GM12874 (cell line): ENCODE data around the gene CFAP141.

Experiments used
- TF ChIP-seq, protein P1 (sequence below): IDR thresholded peaks from 2 replicates; pipeline ENCODE4 v1.5.1; 2011; ENCODE audit warnings: low read depth, mild to moderate bottlenecking, control low read depth, low read length, moderate library complexity; ENCODE audit not compliant: insufficient read depth

Gene CFAP141

DNA sequence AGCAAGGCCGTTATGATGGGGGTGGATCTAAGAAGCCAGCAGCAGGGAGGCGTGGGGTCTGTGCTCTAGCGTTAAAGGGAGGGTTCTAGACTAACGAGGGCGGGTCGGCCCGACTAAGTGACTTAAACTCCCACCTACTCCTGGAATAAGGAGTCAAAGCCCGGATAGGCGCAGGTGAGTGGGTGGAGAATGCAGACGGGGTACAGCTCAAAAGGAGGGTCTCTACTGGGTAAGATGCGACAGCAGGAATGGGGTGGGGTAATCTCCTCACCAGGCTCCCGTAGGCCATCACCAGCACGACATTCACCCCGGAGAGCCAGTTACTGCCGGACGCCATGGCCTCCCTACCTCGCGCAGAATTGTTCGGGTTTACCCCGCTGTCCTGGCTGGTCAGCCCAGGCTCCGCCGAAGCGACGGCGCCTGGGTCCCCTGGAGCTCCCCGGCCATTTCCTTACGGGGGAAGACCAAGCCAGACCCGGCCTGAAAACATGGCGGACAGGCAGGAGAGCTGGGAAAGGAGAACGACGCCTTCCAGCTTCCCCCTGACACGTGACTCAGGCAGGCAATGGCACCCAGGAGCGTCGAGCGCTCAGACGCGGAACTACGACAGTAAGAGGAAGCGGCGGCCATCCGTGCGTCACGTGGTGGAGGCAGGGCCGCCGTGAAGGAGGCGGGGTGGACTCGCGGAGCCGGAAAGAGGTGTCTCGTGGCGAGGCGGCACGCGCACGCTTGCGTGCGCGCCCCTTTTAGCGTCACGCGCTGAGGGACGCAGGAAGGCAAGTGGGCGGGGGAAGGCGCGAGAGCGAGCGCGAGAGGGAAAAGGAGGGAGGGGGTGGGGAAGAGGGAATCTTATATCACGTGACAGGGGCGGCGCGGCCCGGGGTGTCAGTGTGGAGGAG is 14.2 kb upstream of the CFAP141 start, which contains the start of gene UBAP2L:
TSS of gene UBAP2L (plus strand) at position 885 of the 899 bp plus-strand sequence. CDS start 4,169 bp downstream, outside the sequence.
- TF ChIP-seq, protein P1, sequence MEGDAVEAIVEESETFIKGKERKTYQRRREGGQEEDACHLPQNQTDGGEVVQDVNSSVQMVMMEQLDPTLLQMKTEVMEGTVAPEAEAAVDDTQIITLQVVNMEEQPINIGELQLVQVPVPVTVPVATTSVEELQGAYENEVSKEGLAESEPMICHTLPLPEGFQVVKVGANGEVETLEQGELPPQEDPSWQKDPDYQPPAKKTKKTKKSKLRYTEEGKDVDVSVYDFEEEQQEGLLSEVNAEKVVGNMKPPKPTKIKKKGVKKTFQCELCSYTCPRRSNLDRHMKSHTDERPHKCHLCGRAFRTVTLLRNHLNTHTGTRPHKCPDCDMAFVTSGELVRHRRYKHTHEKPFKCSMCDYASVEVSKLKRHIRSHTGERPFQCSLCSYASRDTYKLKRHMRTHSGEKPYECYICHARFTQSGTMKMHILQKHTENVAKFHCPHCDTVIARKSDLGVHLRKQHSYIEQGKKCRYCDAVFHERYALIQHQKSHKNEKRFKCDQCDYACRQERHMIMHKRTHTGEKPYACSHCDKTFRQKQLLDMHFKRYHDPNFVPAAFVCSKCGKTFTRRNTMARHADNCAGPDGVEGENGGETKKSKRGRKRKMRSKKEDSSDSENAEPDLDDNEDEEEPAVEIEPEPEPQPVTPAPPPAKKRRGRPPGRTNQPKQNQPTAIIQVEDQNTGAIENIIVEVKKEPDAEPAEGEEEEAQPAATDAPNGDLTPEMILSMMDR: no peak

GRCh38 chr1:154219541-154219940 is 13.4 kb upstream of the CFAP141 start:
- TF ChIP-seq, protein P1: no peak

GRCh38 chr1:154218545-154218944 is 12.4 kb upstream of the CFAP141 start:
- TF ChIP-seq, protein P1: no peak

DNA sequence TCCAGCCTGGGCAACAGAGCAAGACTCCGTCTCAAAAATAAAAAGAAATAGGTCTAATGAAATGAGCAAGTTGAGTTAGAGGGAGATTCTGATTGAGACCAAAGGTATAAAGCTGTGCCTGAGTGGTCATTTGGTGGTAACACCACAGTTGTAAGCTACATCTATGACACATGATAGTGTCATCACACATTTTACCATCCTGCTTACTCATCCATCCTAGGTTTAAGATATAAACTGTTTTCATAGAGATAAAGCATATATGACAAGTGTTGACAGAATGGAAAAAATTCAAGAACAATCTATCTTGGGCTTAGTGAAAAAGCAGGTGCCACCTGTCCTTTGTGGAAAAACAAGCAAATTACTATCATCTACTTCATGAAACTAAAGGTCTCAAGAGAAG is 7.1 kb upstream of the CFAP141 start:
- TF ChIP-seq, protein P1: no peak

GRCh38 chr1:154212083-154212482 is 6.0 kb upstream of the CFAP141 start:
- TF ChIP-seq, protein P1: no peak

- TF ChIP-seq, protein P1: no peak
Observed at GRCh38 chr1:154208677-154209388, 2.7 kb upstream of the CFAP141 start.

- TF ChIP-seq, protein P1: no peak
Observed at GRCh38 chr1:154207262-154207661, 1.1 kb upstream of the CFAP141 start.
